GM12878 (cell line): ENCODE measurements around the gene C1QB. TPM values are rescaled to one million over a fixed set of nuclear protein-coding genes. Genes with fewer than 3 reads are reported as not detected.

ENCODE experiments used
- BHLHE40 ChIP-seq, 2 experiments: fragments of 450-650 bp in 1 of 2; IDR thresholded peaks; 2 replicates each; pipeline ENCODE4 v1.6.1; 2011 to 2017; ENCODE audit warnings: low read depth in 2 of 2, borderline replicate concordance in 1 of 2, improper control_type of control experiment in 1 of 2, low read length in 1 of 2, mild to moderate bottlenecking in 1 of 2
- CUX1 ChIP-seq: IDR thresholded peaks from 2 replicates; pipeline ENCODE4 v1.6.1; 2012; ENCODE audit warnings: improper control_type of control experiment, low read depth, low read length; ENCODE audit not compliant: insufficient replicate concordance
- ETV6 ChIP-seq, 2 experiments: fragments of 450-650 bp in 1 of 2; IDR thresholded peaks in 1 of 2; conservative IDR thresholded peaks in 1 of 2; 2 replicates each; pipeline ENCODE4 v1.6.1; 2014; ENCODE audit warnings: antibody characterized with exemption in 1 of 2, borderline replicate concordance in 1 of 2, low read depth in 1 of 2, mild to moderate bottlenecking in 1 of 2, moderate library complexity in 1 of 2
- GATAD2B ChIP-seq: fragments of 450-650 bp; conservative IDR thresholded peaks from 2 replicates; pipeline ENCODE4 v1.6.1; 2017; ENCODE audit warnings: low read depth, mild to moderate bottlenecking, moderate library complexity
- MEF2A ChIP-seq: IDR thresholded peaks from 2 replicates; pipeline ENCODE4 v1.6.1; 2011; ENCODE audit warnings: low read depth, mild to moderate bottlenecking, low read length, moderate library complexity; ENCODE audit not compliant: insufficient read depth
- PML ChIP-seq: IDR thresholded peaks from 2 replicates; pipeline ENCODE4 v1.6.1; 2012; ENCODE audit warnings: low read length, inconsistent platforms
- PRDM15 ChIP-seq: fragments of 450-650 bp; formaldehyde crosslinking; IDR thresholded peaks from 2 replicates; pipeline ENCODE4 v1.4.0; 2020; ENCODE audit warnings: mild to moderate bottlenecking, moderate library complexity
- RBBP5 ChIP-seq: fragments of 200-600 bp; sonication (generic); conservative IDR thresholded peaks from 2 replicates; pipeline ENCODE4 v1.6.1; 2016
- SIX5 ChIP-seq: IDR thresholded peaks from 2 replicates; pipeline ENCODE4 v1.6.1; 2011; ENCODE audit warnings: mild to moderate bottlenecking, low read depth, low read length, moderate library complexity; ENCODE audit not compliant: severe bottlenecking
- SMAD1 ChIP-seq: fragments of 450-650 bp; IDR thresholded peaks from 2 replicates; pipeline ENCODE4 v1.6.1; 2018; ENCODE audit warnings: mild to moderate bottlenecking, low read depth; ENCODE audit not compliant: partially characterized antibody
- SMARCA5 ChIP-seq: fragments of 450-650 bp; IDR thresholded peaks from 2 replicates; pipeline ENCODE4 v1.6.1; 2017; ENCODE audit warnings: mild to moderate bottlenecking
- YY1 ChIP-seq: IDR thresholded peaks from 2 replicates; pipeline ENCODE4 v1.6.1; 2011; ENCODE audit warnings: low read depth, mild to moderate bottlenecking, low read length
- polyA plus RNA-seq, 11 experiments: library from polyadenylated mRNA; depleted of rRNA in 4 of 11; unstranded in 6 of 11; stranded (reverse) in 5 of 11; fragments of >200 nt; fragmentation: Nextera tagmentation in 4 of 11; fragmentation: Illumina TruSeq in 1 of 11; extraction: Ambion mirVana in 4 of 11; extraction: Trizol in 1 of 11; gene quantifications; 1 replicate in 1 of 11; 2 replicates in 10 of 11; pipeline versions ENCODE4 v1.2.1 to v1.2.3, GENCODE V29; 2011 to 2016; ENCODE audit warnings: inconsistent platforms in 2 of 11, missing spikeins in 2 of 11, low read depth in 1 of 11
- total RNA-seq, 4 experiments: library from RNA; depleted of rRNA in 3 of 4; stranded (reverse); fragments of >200 nt in 3 of 4; fragmentation: Illumina TruSeq in 1 of 4; extraction: Trizol in 1 of 4; gene quantifications; 2 replicates each; pipeline versions ENCODE4 v1.2.1 to v1.2.3, GENCODE V29; 2013 to 2021
- TF ChIP-seq, protein P1 (sequence below): fragments of 450-650 bp; IDR thresholded peaks from 2 replicates; pipeline ENCODE4 v1.6.1; 2017; ENCODE audit warnings: mild to moderate bottlenecking, moderate library complexity
- TF ChIP-seq, protein P2 (sequence below): IDR thresholded peaks from 2 replicates; pipeline ENCODE4 v1.6.1; 2012; ENCODE audit warnings: low read depth, low read length, improper control_type of control experiment

The C1QB gene
- total and polyA plus RNA-seq, 10 of the 15 experiments (the other 5 are each of a cell fraction or from before 2014, with no cell fraction given), result 0.62 TPM; not detected in 9

DNA sequence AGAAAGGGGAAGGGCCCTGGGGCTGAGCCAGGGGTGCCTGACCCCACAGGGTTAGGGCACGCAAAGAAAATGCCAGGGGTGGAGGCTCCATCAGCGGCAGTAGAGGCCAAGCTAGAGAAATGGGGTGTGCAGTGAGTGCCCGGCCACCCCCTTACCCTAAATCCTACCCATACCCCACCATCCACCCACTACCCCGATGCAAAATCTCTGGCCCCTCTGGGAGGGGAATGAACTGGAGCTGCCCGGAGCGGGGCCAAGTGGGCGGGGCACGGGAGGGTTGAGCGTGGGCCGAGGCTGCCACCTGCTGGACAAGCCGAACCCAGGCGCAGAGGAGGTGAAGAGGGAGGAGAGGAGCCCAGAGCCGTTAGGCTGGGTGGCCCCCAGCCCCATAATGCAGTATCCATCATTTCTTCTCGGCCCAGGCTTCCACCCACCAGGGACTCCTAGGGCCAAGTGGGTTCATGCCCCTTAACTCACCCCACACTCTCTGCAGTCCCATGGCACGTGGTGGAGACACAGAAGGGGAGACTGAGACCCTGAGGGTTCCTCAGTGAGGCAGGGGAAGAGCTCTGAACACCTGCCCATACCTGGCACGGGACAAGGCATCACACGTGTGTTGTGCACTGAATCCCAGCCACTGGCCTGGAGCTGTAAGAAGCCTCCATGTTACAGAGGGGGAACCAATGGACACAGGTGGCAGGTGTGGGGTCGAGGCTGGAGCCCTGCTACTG lies 11.0 kb upstream of the C1QB start (continued):
- TF ChIP-seq, protein P1, sequence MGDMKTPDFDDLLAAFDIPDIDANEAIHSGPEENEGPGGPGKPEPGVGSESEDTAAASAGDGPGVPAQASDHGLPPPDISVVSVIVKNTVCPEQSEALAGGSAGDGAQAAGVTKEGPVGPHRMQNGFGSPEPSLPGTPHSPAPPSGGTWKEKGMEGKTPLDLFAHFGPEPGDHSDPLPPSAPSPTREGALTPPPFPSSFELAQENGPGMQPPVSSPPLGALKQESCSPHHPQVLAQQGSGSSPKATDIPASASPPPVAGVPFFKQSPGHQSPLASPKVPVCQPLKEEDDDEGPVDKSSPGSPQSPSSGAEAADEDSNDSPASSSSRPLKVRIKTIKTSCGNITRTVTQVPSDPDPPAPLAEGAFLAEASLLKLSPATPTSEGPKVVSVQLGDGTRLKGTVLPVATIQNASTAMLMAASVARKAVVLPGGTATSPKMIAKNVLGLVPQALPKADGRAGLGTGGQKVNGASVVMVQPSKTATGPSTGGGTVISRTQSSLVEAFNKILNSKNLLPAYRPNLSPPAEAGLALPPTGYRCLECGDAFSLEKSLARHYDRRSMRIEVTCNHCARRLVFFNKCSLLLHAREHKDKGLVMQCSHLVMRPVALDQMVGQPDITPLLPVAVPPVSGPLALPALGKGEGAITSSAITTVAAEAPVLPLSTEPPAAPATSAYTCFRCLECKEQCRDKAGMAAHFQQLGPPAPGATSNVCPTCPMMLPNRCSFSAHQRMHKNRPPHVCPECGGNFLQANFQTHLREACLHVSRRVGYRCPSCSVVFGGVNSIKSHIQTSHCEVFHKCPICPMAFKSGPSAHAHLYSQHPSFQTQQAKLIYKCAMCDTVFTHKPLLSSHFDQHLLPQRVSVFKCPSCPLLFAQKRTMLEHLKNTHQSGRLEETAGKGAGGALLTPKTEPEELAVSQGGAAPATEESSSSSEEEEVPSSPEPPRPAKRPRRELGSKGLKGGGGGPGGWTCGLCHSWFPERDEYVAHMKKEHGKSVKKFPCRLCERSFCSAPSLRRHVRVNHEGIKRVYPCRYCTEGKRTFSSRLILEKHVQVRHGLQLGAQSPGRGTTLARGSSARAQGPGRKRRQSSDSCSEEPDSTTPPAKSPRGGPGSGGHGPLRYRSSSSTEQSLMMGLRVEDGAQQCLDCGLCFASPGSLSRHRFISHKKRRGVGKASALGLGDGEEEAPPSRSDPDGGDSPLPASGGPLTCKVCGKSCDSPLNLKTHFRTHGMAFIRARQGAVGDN, result no peak
- no peak for TF ChIP-seq SIX5
- no peak for TF ChIP-seq SMARCA5
- TF ChIP-seq CUX1, result no peak
- no peak for TF ChIP-seq ETV6 (conservative IDR thresholded peaks at IDR 0.05 in 1 of 2, IDR thresholded peaks at IDR 0.05 in 1 of 2; ENCODE audit: borderline replicate concordance in 1 of 2, low read depth in 1 of 2)
- TF ChIP-seq SMAD1, result no peak
- TF ChIP-seq BHLHE40 (IDR thresholded peaks at IDR 0.05; ENCODE audit: borderline replicate concordance in 1 of 2, low read depth in 2 of 2, low read length in 1 of 2), result 0 out of 4 replicates have a peak, but pooled peaks of 1 of the 2 experiments have one; percentile 16
- TF ChIP-seq, protein P2, sequence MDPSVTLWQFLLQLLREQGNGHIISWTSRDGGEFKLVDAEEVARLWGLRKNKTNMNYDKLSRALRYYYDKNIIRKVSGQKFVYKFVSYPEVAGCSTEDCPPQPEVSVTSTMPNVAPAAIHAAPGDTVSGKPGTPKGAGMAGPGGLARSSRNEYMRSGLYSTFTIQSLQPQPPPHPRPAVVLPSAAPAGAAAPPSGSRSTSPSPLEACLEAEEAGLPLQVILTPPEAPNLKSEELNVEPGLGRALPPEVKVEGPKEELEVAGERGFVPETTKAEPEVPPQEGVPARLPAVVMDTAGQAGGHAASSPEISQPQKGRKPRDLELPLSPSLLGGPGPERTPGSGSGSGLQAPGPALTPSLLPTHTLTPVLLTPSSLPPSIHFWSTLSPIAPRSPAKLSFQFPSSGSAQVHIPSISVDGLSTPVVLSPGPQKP, result no peak
- no peak for TF ChIP-seq PML
- TF ChIP-seq PRDM15 (CRISPR knock-in tag), result no peak
- TF ChIP-seq YY1, result 0 out of 2 replicates have a peak, but pooled peaks have one; percentile 36
- no peak for TF ChIP-seq GATAD2B
- no peak for TF ChIP-seq MEF2A
- no peak for TF ChIP-seq RBBP5
